ENCODE results near the gene KLHL24.
"Not testable (repeated sequence)": the region's sequence is repeated elsewhere in the genome, so short reads cannot be mapped to it uniquely, and the experiment has no call there.

KLHL24 gene

DNA sequence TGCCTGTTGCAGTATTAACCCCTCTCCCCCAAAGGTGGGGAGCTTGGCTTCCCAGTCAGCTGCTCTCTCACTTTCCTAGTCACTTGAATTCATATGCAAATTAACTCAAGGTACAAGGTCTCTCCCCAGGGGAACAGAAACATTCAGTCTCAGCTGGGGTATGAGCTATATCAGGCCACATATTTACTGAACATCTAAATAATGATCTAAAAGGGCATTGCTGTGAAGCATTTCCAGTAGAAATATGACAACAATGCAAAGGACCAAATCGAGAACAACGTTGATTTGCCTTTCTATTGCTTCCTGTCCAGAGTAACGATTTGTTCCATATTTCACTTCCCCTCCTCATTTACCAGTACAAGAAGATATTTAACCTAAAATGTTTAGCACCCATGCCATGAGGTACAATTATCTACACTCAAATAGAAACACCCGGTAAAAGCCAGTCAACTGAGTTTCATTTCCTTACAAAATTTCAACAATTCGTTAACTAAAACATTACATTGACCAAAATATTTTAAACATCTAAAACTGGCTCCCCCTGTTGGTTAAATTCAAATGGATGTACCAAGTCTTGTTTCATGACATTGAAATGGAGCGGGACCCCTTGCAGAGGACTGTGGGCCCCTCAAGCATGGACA, 43.4 kb upstream of the KLHL24 start:
- Histone ChIP-seq H3K4me1 (ENCODE audit: insufficient read depth, poor library complexity, severe bottlenecking) (no peaks in the 10 kb centered on the region), H3K4me3 (ENCODE audit: severe bottlenecking) (no peak overlapping the region), H3K27ac (ENCODE audit: poor library complexity, severe bottlenecking) (no peak overlapping the region), H3K27me3 (ENCODE audit: insufficient read depth, poor library complexity, severe bottlenecking) (no peaks in the 10 kb centered on the region), H3K9me3 (ENCODE audit: severe bottlenecking) (no peaks in the 10 kb centered on the region), H3K36me3 (ENCODE audit: low read depth) (no peaks in the 10 kb centered on the region)
- DNase-seq (ENCODE audit: low spot score) (no peak), ATAC-seq (ENCODE audit: low read depth) (no peak)
- TF ChIP-seq, protein P1, sequence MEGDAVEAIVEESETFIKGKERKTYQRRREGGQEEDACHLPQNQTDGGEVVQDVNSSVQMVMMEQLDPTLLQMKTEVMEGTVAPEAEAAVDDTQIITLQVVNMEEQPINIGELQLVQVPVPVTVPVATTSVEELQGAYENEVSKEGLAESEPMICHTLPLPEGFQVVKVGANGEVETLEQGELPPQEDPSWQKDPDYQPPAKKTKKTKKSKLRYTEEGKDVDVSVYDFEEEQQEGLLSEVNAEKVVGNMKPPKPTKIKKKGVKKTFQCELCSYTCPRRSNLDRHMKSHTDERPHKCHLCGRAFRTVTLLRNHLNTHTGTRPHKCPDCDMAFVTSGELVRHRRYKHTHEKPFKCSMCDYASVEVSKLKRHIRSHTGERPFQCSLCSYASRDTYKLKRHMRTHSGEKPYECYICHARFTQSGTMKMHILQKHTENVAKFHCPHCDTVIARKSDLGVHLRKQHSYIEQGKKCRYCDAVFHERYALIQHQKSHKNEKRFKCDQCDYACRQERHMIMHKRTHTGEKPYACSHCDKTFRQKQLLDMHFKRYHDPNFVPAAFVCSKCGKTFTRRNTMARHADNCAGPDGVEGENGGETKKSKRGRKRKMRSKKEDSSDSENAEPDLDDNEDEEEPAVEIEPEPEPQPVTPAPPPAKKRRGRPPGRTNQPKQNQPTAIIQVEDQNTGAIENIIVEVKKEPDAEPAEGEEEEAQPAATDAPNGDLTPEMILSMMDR (IDR thresholded peaks at IDR 0.05; ENCODE audit: poor library complexity, severe bottlenecking) = peak; percentile 15

DNA sequence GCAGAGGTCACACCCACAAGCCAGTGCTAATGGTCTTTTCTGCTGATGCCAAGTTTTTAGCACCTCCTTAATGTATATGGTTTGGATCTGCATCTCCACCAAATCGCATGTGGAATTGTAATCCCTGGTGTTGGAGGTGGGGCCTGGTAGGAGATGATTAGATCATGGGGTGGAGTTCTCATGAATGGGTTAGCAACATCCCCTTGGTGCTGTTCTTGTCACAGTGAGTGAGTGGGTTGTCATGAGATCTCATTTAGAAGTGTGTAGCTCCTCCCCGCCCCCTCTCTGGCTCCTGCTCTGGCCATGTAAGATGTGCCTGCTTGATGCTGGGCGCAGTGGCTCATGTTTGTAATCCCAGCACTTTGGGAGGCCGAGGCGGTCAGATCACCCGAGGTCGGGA, 42.6 kb upstream of the KLHL24 start:
- Histone ChIP-seq H3K36me3 (ENCODE audit: low read depth) (no peaks in the 10 kb centered on the region), H3K4me3 (ENCODE audit: severe bottlenecking) (no peak overlapping the region), H3K27me3 (ENCODE audit: insufficient read depth, poor library complexity, severe bottlenecking) (no peaks in the 10 kb centered on the region), H3K4me1 (ENCODE audit: insufficient read depth, poor library complexity, severe bottlenecking) (no peaks in the 10 kb centered on the region), H3K9me3 (ENCODE audit: severe bottlenecking) (peaks cover 1% of the 10 kb centered on the region), H3K27ac (ENCODE audit: poor library complexity, severe bottlenecking) (no peak overlapping the region)
- TF ChIP-seq, protein P1 (IDR thresholded peaks at IDR 0.05; ENCODE audit: poor library complexity, severe bottlenecking) = no peak
- ATAC-seq (ENCODE audit: low read depth) (no peak), DNase-seq (ENCODE audit: low spot score) (no peak)

DNA sequence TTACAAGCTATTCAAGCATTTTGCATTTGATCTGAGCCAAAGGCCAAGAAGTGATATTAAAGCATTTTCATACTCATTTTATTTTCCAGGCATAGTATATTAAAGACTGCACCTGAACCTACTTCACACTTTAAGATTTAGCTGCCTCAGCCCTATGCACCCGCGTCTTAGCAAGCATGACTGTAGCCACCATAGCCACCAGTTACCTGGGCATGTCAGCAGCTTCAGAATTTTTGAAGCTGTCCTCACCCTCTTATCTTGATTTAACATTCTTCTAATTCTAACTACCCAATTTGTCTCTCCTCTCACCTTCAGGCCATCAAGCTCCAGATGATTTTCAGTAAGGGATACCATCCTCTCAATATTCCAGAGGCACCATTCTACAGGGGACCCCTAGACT, 40.8 kb upstream of the KLHL24 start:
- Histone ChIP-seq H3K27me3 (ENCODE audit: insufficient read depth, poor library complexity, severe bottlenecking) (no peaks in the 10 kb centered on the region), H3K36me3 (ENCODE audit: low read depth) (no peaks in the 10 kb centered on the region), H3K4me3 (ENCODE audit: severe bottlenecking) (no peak overlapping the region), H3K4me1 (ENCODE audit: insufficient read depth, poor library complexity, severe bottlenecking) (no peaks in the 10 kb centered on the region), H3K27ac (ENCODE audit: poor library complexity, severe bottlenecking) (no peak overlapping the region), H3K9me3 (ENCODE audit: severe bottlenecking) (peaks cover 5% of the 10 kb centered on the region)
- no peak for DNase-seq (ENCODE audit: low spot score)
- TF ChIP-seq, protein P1 (IDR thresholded peaks at IDR 0.05; ENCODE audit: poor library complexity, severe bottlenecking) = no peak
- ATAC-seq (ENCODE audit: low read depth) = no peak

DNA sequence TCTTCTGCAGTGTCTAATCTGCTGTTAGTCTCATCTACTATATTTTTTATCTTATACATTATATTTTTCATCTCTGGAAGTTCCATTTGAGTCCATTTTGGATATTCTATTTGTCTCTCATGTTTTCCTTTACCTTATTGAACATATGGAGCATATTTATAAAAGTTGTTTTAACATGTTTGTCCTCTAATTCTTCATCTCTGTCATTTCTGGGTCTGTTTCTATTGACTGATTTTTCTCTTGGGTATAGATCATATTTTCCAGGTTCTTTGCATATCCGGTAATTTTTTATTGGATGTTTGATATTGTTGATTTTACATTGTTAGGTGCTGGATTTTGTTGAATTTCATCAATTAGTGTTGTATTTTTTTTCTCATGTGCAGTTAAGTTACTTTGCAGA, 37.5 kb upstream of the KLHL24 start:
- H3K36me3 ChIP-seq (ENCODE audit: low read depth) = no peaks in the 10 kb centered on the region
- no peak overlapping the region for H3K27ac ChIP-seq (ENCODE audit: poor library complexity, severe bottlenecking)
- H3K9me3 ChIP-seq (ENCODE audit: severe bottlenecking) = peaks cover 5% of the 10 kb centered on the region
- no peak for DNase-seq (ENCODE audit: low spot score)
- H3K4me1 ChIP-seq (ENCODE audit: insufficient read depth, poor library complexity, severe bottlenecking) = no peaks in the 10 kb centered on the region
- no peak for ATAC-seq (ENCODE audit: low read depth)
- no peaks in the 10 kb centered on the region for H3K27me3 ChIP-seq (ENCODE audit: insufficient read depth, poor library complexity, severe bottlenecking)
- TF ChIP-seq, protein P1 (IDR thresholded peaks at IDR 0.05; ENCODE audit: poor library complexity, severe bottlenecking) = no peak
- H3K4me3 ChIP-seq (ENCODE audit: severe bottlenecking) = no peak overlapping the region

DNA sequence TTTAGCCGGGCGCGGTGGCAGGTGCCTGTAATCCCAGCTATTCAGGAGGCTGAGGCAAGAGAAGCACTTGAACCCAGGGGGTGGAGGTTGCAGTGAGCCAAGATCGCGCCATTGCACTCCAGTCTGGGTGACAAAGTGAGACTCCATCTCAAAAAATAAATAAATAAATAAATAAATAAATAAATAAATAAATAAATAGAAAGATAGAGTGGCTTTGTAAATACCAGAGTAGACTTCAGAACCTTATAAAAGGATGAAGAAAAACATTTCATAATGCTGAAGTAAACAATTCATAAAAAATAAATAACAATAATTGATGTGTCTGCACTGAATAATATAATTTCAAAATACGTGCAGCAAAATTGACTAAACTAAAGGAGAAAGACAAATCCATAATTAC, 24.1 kb upstream of the KLHL24 start:
- H3K36me3 ChIP-seq (ENCODE audit: low read depth); H3K4me1 ChIP-seq (ENCODE audit: insufficient read depth, poor library complexity, severe bottlenecking); H3K27ac ChIP-seq (ENCODE audit: poor library complexity, severe bottlenecking); ATAC-seq (ENCODE audit: low read depth); DNase-seq (ENCODE audit: low spot score); H3K27me3 ChIP-seq (ENCODE audit: insufficient read depth, poor library complexity, severe bottlenecking); H3K4me3 ChIP-seq (ENCODE audit: severe bottlenecking); H3K9me3 ChIP-seq (ENCODE audit: severe bottlenecking): not testable (repeated sequence)

Measured in RWPE2 (cell line).